T-helper 22 cell (primary cell): ENCODE results near the gene SH3BGRL.
"Not testable (repeated sequence)": the region's sequence is repeated elsewhere in the genome, so short reads cannot be mapped to it uniquely, and the experiment has no call there.

Experiments used
- DNase-seq: peaks from one replicate; pipeline ENCODE4 v3.0.0-alpha.2; 2020; ENCODE audit warnings: low read depth

SH3BGRL gene

GRCh38 chrX:81259714-81260395, 58.0 kb downstream of the SH3BGRL start:
- no peak for DNase-seq

GRCh38 chrX:81261576-81261975, 59.7 kb downstream of the SH3BGRL start:
- DNase-seq, result no peak

- no peak for DNase-seq
Observed at GRCh38 chrX:81263059-81263458, 61.2 kb downstream of the SH3BGRL start.

GRCh38 chrX:81278616-81279015, 76.7 kb downstream of the SH3BGRL start:
- no peak for DNase-seq

- DNase-seq, result no peak
Observed at GRCh38 chrX:81280148-81280547, 78.2 kb downstream of the SH3BGRL start.

- DNase-seq, result no peak
Observed at GRCh38 chrX:81286075-81286474, 84.2 kb downstream of the SH3BGRL start.

GRCh38 chrX:81286608-81287007, 84.7 kb downstream of the SH3BGRL start:
- no peak for DNase-seq

GRCh38 chrX:81291996-81292395, 90.1 kb downstream of the SH3BGRL start:
- no peak for DNase-seq

GRCh38 chrX:81294101-81294500, 92.2 kb downstream of the SH3BGRL start:
- DNase-seq, result no peak

GRCh38 chrX:81301877-81302276, 100.0 kb downstream of the SH3BGRL start:
- DNase-seq, result no peak

GRCh38 chrX:81304563-81304962, 102.7 kb downstream of the SH3BGRL start:
- DNase-seq, result no peak

GRCh38 chrX:81305240-81305639, 103.3 kb downstream of the SH3BGRL start:
- DNase-seq, result no peak

GRCh38 chrX:81308086-81308829, 106.4 kb downstream of the SH3BGRL start:
- DNase-seq, result no peak

GRCh38 chrX:81316163-81316562, 114.3 kb downstream of the SH3BGRL start:
- DNase-seq, result no peak

- DNase-seq, result not testable (repeated sequence)
Observed at GRCh38 chrX:81331653-81332052, 129.8 kb downstream of the SH3BGRL start.

- no peak for DNase-seq
Observed at GRCh38 chrX:81336455-81337152, 134.7 kb downstream of the SH3BGRL start.

- no peak for DNase-seq
Observed at GRCh38 chrX:81337805-81338204, 135.9 kb downstream of the SH3BGRL start.

- no peak for DNase-seq
Observed at GRCh38 chrX:81338924-81339323, 137.0 kb downstream of the SH3BGRL start.

GRCh38 chrX:81345296-81345695, 143.4 kb downstream of the SH3BGRL start:
- not testable (repeated sequence) for DNase-seq
